Thyroid gland (tissue), 4 donors: ENCODE measurements around the gene ZGPAT. TPM values are rescaled to one million over a fixed set of nuclear protein-coding genes. Genes with fewer than 3 reads are reported as not detected.

ENCODE experiments used
- DNase-seq, 2 donors: peaks; one replicate each; pipeline ENCODE4 v3.0.0-alpha.2; 2019
- H3K27ac ChIP-seq, 3 donors: fragments of 200-600 bp; sonication (generic); 1 replicate in 2 of 3; 2 replicates in 1 of 3; pipeline ENCODE4 v1.5.1; 2016 to 2019; ENCODE audit warnings: mild to moderate bottlenecking in 1 of 3, moderate library complexity in 1 of 3
- H3K27me3 ChIP-seq: fragments of 200-600 bp; sonication (generic); one replicate; pipeline ENCODE4 v1.5.1; 2019
- H3K36me3 ChIP-seq, 2 donors: fragments of 200-600 bp; sonication (generic); one replicate each; pipeline ENCODE4 v1.5.1; 2016 to 2019
- H3K4me1 ChIP-seq, 2 donors: fragments of 200-600 bp; sonication (generic); one replicate each; pipeline ENCODE4 v1.5.1; 2017 to 2019
- H3K4me3 ChIP-seq, 3 donors: fragments of 200-600 bp; sonication (generic); replicated peaks in 1 of 3; 1 replicate in 2 of 3; 2 replicates in 1 of 3; pipeline ENCODE4 v1.5.1; 2016; ENCODE audit warnings: mild to moderate bottlenecking in 1 of 3
- H3K9me3 ChIP-seq: fragments of 200-600 bp; sonication (generic); one replicate; pipeline ENCODE4 v1.5.1; 2017
- CTCF ChIP-seq, 6 experiments: fragments of 200-600 bp in 3 of 6; fragments of 450-650 bp in 3 of 6; sonication (generic) in 3 of 6; IDR thresholded peaks; one replicate each; pipeline ENCODE4 v1.5.1; 2016 to 2019; ENCODE audit warnings: antibody characterized with exemption in 6 of 6, mild to moderate bottlenecking in 2 of 6, inconsistent platforms in 1 of 6, moderate library complexity in 1 of 6
- POLR2A ChIP-seq, 2 donors: fragments of 450-650 bp; IDR thresholded peaks; one replicate each; pipeline ENCODE4 v1.6.1; 2017; ENCODE audit warnings: antibody characterized with exemption in 2 of 2, mild to moderate bottlenecking in 2 of 2, moderate library complexity in 1 of 2
- WGBS, 2 donors: methylation state at CpG; one replicate each; pipeline ENCODE4 v1.1.5; 2017; 5-methylcytosine and 5-hydroxymethylcytosine counted together
- intact Hi-C: fragments of 100-400 bp; cut with DNase I; formaldehyde crosslinking; loops from one replicate; pipeline ENCODE4 v1.15.1; 2023
- total RNA-seq, 4 donors: library from RNA; depleted of rRNA; stranded (reverse); fragments of >200 nt; gene quantifications; one replicate each; pipeline ENCODE4 v1.2.3, GENCODE V29; 2016

Gene ZGPAT
- total RNA-seq, 4 donors from 2014 or later, result 27.7 to 36.3 (median 30.0) TPM

GRCh38 chr20:63735859-63736718, 28.2 kb downstream of the ZGPAT start, which contains the start of gene LIME1:
LIME1 (plus strand) TSS chr20:63736664; CDS start chr20:63737550, 886 bp downstream.
- intact Hi-C loops, result no loop called here
- no peak within 1 kb of the TSS for H3K27ac ChIP-seq
- H3K27me3 ChIP-seq, result no peaks in the 10 kb centered on the region
- H3K4me3 ChIP-seq, result no peak within 1 kb of the TSS
- H3K9me3 ChIP-seq, result no peaks in the 10 kb centered on the region
- peaks cover 13 to 19% of the 10 kb centered on the region in 2 donors for H3K4me1 ChIP-seq
- DNase-seq, result no peak
- WGBS, 2 donors, result 82 to 94% methylated on average over 11 to 20 of the region's 31 CpGs
- peaks cover 14 to 25% of the 10 kb centered on the region in 2 donors for H3K36me3 ChIP-seq
- TF ChIP-seq CTCF (IDR thresholded peaks at IDR 0.05) (no peak), POLR2A (IDR thresholded peaks at IDR 0.05) (no peak)

GRCh38 chr20:63736893-63737694, 29.3 kb downstream of the ZGPAT start:
- 83 to 100% methylated on average over 1 to 22 of the region's 30 CpGs for WGBS, 2 donors
- Histone ChIP-seq H3K27ac (no peak overlapping the region), H3K36me3 (peaks cover 14 to 25% of the 10 kb centered on the region in 2 donors), H3K4me1 (peaks cover 19 to 29% of the 10 kb centered on the region in 2 donors), H3K27me3 (no peaks in the 10 kb centered on the region), H3K9me3 (no peaks in the 10 kb centered on the region), H3K4me3 (no peak overlapping the region)
- intact Hi-C loops, result no loop called here
- no peak for TF ChIP-seq CTCF (IDR thresholded peaks at IDR 0.05)
- TF ChIP-seq POLR2A (IDR thresholded peaks at IDR 0.05), result no peak
- DNase-seq, result no peak

GRCh38 chr20:63737695-63737944, 29.8 kb downstream of the ZGPAT start:
- H3K4me1 ChIP-seq, result peaks cover 19 to 29% of the 10 kb centered on the region in 2 donors
- no CpG with 5 or more reads among the region's 26 CpGs for WGBS, 2 donors
- no peak for DNase-seq

GRCh38 chr20:63737945-63738686, 30.3 kb downstream of the ZGPAT start:
- no peak for TF ChIP-seq CTCF (IDR thresholded peaks at IDR 0.05)
- no peak for TF ChIP-seq POLR2A (IDR thresholded peaks at IDR 0.05)
- Histone ChIP-seq H3K27ac (no peak overlapping the region), H3K27me3 (no peaks in the 10 kb centered on the region), H3K4me1 (peaks cover 19 to 29% of the 10 kb centered on the region in 2 donors), H3K4me3 (no peak overlapping the region), H3K36me3 (peaks cover 23 to 33% of the 10 kb centered on the region in 2 donors), H3K9me3 (no peaks in the 10 kb centered on the region)
- intact Hi-C loops, result no loop called here
- DNase-seq, result peak in 1 of 2 donors; percentile 23
- 47 to 60% methylated on average over 8 to 14 of the region's 43 CpGs for WGBS, 2 donors

More at GRCh38 chr20:63737695-63737944, 29.8 kb downstream of the ZGPAT start:
- no peak overlapping the region for H3K4me3 ChIP-seq
- no peaks in the 10 kb centered on the region for H3K9me3 ChIP-seq
- no peaks in the 10 kb centered on the region for H3K27me3 ChIP-seq
- no peak overlapping the region for H3K27ac ChIP-seq
- no peak for TF ChIP-seq POLR2A (IDR thresholded peaks at IDR 0.05)
- TF ChIP-seq CTCF (IDR thresholded peaks at IDR 0.05), result no peak
- peaks cover 18 to 29% of the 10 kb centered on the region in 2 donors for H3K36me3 ChIP-seq
- intact Hi-C loops, result no loop called here
